Measurements from ENCODE around the gene SYT8.

DNA sequence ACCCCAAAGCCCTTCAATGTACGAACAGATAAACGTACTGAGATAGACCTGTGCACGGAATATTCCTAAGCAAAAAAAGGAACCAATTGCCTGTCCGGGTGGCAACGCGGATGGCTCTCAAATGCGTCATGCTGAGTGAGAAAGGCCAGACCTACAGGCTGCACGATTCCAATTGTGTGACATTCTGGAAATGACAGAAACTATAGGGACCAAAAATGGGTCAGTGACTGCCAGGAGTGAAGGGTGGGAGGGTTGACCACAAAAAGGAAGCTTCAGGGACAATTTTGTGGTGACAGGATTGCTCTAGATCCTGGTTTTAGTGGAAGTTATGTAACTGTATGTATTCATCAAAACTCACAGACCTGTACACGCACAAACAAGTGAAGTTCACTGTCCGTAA, 24.0 kb upstream of the SYT8 start:
- TF ChIP-seq POLR2AphosphoS5 (IDR thresholded peaks at IDR 0.05) = no peak
- TF ChIP-seq, protein P1, sequence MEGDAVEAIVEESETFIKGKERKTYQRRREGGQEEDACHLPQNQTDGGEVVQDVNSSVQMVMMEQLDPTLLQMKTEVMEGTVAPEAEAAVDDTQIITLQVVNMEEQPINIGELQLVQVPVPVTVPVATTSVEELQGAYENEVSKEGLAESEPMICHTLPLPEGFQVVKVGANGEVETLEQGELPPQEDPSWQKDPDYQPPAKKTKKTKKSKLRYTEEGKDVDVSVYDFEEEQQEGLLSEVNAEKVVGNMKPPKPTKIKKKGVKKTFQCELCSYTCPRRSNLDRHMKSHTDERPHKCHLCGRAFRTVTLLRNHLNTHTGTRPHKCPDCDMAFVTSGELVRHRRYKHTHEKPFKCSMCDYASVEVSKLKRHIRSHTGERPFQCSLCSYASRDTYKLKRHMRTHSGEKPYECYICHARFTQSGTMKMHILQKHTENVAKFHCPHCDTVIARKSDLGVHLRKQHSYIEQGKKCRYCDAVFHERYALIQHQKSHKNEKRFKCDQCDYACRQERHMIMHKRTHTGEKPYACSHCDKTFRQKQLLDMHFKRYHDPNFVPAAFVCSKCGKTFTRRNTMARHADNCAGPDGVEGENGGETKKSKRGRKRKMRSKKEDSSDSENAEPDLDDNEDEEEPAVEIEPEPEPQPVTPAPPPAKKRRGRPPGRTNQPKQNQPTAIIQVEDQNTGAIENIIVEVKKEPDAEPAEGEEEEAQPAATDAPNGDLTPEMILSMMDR (IDR thresholded peaks at IDR 0.05) = no peak
- TF ChIP-seq POLR2A (IDR thresholded peaks at IDR 0.05) = no peak
- no peak for TF ChIP-seq EP300 (IDR thresholded peaks at IDR 0.05; ENCODE audit: low read depth)

Measured in transverse colon (tissue), 4 donors.